ENCODE measurements around the gene MYOM3.

Gene MYOM3

DNA sequence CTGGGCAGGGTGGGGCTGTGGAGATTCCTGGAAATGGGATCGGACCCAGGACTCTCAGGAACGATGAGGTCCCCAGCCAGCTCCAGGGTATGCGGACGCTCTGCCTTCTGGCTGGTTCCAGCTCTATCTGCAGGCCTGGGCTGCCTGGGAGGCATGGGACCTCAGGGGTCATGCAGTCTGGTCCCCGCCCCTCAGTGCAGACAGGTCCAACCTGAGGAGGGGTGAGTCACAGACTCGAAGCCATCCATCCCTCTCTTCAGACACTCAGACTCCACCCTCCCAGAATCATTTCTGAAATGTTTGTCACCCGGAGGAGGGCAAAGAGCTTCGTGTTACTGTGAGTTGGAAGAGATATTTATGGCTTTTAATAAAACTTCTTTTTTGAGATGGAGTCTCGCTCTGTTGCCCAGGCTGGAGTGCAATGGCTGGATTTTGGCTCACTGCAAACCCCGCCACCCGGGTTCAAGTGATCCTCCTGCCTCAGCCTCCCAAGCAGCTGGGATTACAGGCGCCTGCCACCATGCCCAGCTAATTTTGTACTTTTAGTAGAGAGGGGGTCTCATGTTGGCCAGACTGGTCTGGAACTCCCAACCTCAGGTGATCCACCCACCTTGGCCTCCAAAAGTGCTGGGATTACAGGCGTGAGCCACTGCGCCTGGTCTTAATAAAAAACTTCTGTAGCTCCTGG is 5.9 kb upstream of the MYOM3 start:
- H3K4me1 ChIP-seq (ENCODE audit: control insufficient read depth in 1 of 2, insufficient read depth in 2 of 2, low read length in 2 of 2), result peaks cover 35 to 36% of the 10 kb centered on the region in 2 donors
- H3K9me3 ChIP-seq (ENCODE audit: control insufficient read depth in 1 of 2, low read length in 2 of 2), result no peaks in the 10 kb centered on the region
- H3K9ac ChIP-seq (ENCODE audit: low read depth in 1 of 2, low read length in 2 of 2), result no peak overlapping the region
- H3K27ac ChIP-seq (ENCODE audit: low read depth, low read length), result no peak overlapping the region
- peaks cover 0 to 7% of the 10 kb centered on the region in 2 donors for H3K36me3 ChIP-seq (ENCODE audit: control insufficient read depth in 1 of 2, insufficient read depth in 2 of 2, low read length in 2 of 2)
- no peak overlapping the region for H3K4me3 ChIP-seq (ENCODE audit: low read depth in 1 of 2, low read length in 2 of 2)
- H3K27me3 ChIP-seq (ENCODE audit: control insufficient read depth in 1 of 2, insufficient read depth in 2 of 2, low read length in 2 of 2), result no peaks in the 10 kb centered on the region

DNA sequence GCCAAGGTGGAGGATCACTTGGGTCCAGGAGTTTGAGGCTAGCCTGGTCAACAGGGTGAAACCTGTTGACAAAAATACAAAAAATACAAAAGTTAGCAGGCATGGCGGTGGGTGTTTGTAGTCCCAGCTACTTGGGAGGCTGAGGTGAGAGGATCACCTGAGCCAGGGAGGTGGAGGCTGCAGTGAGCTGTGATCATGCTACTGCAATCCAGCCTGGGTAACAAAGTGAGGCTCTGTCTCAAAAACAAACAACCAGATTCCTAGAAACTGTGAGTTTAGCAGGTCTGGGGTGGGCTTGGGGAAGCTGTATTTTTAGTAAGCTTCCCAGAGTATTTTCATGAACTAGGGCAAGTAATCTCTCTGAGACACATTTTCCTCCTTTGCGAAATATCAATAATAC is 5.2 kb upstream of the MYOM3 start:
- Histone ChIP-seq H3K27me3 (ENCODE audit: control insufficient read depth in 1 of 2, insufficient read depth in 2 of 2, low read length in 2 of 2) (no peaks in the 10 kb centered on the region), H3K27ac (ENCODE audit: low read depth, low read length) (no peak overlapping the region), H3K9me3 (ENCODE audit: control insufficient read depth in 1 of 2, low read length in 2 of 2) (no peaks in the 10 kb centered on the region), H3K9ac (ENCODE audit: low read depth in 1 of 2, low read length in 2 of 2) (no peak overlapping the region), H3K36me3 (ENCODE audit: control insufficient read depth in 1 of 2, insufficient read depth in 2 of 2, low read length in 2 of 2) (peaks cover 0 to 6% of the 10 kb centered on the region in 2 donors), H3K4me1 (ENCODE audit: control insufficient read depth in 1 of 2, insufficient read depth in 2 of 2, low read length in 2 of 2) (peaks cover 42 to 43% of the 10 kb centered on the region in 2 donors), H3K4me3 (ENCODE audit: low read depth in 1 of 2, low read length in 2 of 2) (no peak overlapping the region)

DNA sequence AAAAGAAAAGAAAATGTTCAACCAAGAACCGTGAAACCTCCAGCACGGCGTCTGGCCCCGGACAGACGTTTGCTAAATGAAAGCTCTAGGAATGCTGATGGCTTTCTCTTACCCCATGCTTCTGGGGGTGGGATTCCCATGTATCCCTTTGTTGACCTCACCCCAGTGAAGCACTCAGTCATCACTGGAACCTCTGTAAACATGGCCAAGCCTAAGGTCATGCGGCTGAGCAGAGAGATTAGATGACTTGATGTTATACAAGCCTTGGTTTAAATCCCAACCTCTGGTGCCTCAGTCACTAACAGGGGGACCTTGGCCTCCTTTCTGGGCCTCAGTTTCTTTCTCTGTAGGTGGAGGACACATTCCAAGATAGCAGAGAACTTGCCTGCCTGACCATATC is 2.8 kb upstream of the MYOM3 start:
- H3K4me1 ChIP-seq (ENCODE audit: control insufficient read depth in 1 of 2, insufficient read depth in 2 of 2, low read length in 2 of 2), result peaks cover 27 to 32% of the 10 kb centered on the region in 2 donors

DNA sequence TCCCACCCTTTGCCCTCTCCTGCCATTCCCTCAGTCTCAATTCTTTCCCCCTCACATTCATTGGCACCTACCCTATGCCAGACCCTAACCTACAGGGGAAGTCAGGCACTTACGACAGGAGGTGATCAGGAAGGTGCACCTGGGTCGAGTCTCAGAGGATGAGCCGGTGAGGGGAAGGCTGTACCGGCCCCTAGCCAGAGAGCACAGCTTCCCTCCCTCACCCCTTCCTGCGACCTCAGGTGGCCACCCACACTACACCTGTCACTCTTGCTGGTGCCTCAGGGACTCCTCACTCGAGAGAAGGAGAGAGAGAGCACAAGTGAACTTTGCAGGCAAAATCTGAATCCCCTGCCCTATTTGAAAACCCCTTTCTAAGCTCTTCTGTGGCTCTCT is 1.7 kb upstream of the MYOM3 start:
- H3K36me3 ChIP-seq (ENCODE audit: control insufficient read depth in 1 of 2, insufficient read depth in 2 of 2, low read length in 2 of 2), result no peaks in the 10 kb centered on the region
- no peak overlapping the region for H3K27ac ChIP-seq (ENCODE audit: low read depth, low read length)
- H3K27me3 ChIP-seq (ENCODE audit: control insufficient read depth in 1 of 2, insufficient read depth in 2 of 2, low read length in 2 of 2), result no peaks in the 10 kb centered on the region
- no peak overlapping the region for H3K4me3 ChIP-seq (ENCODE audit: low read depth in 1 of 2, low read length in 2 of 2)
- no peak overlapping the region for H3K9ac ChIP-seq (ENCODE audit: low read depth in 1 of 2, low read length in 2 of 2)
- peaks cover 22 to 29% of the 10 kb centered on the region in 2 donors for H3K4me1 ChIP-seq (ENCODE audit: control insufficient read depth in 1 of 2, insufficient read depth in 2 of 2, low read length in 2 of 2)
- H3K9me3 ChIP-seq (ENCODE audit: control insufficient read depth in 1 of 2, low read length in 2 of 2), result no peaks in the 10 kb centered on the region

More for the DNA sequence above, 2.8 kb upstream of the MYOM3 start:
- no peak overlapping the region for H3K27ac ChIP-seq (ENCODE audit: low read depth, low read length)
- H3K4me3 ChIP-seq (ENCODE audit: low read depth in 1 of 2, low read length in 2 of 2), result no peak overlapping the region
- no peak overlapping the region for H3K9ac ChIP-seq (ENCODE audit: low read depth in 1 of 2, low read length in 2 of 2)
- H3K36me3 ChIP-seq (ENCODE audit: control insufficient read depth in 1 of 2, insufficient read depth in 2 of 2, low read length in 2 of 2), result no peaks in the 10 kb centered on the region
- H3K27me3 ChIP-seq (ENCODE audit: control insufficient read depth in 1 of 2, insufficient read depth in 2 of 2, low read length in 2 of 2), result no peaks in the 10 kb centered on the region
- no peaks in the 10 kb centered on the region for H3K9me3 ChIP-seq (ENCODE audit: control insufficient read depth in 1 of 2, low read length in 2 of 2)

DNA sequence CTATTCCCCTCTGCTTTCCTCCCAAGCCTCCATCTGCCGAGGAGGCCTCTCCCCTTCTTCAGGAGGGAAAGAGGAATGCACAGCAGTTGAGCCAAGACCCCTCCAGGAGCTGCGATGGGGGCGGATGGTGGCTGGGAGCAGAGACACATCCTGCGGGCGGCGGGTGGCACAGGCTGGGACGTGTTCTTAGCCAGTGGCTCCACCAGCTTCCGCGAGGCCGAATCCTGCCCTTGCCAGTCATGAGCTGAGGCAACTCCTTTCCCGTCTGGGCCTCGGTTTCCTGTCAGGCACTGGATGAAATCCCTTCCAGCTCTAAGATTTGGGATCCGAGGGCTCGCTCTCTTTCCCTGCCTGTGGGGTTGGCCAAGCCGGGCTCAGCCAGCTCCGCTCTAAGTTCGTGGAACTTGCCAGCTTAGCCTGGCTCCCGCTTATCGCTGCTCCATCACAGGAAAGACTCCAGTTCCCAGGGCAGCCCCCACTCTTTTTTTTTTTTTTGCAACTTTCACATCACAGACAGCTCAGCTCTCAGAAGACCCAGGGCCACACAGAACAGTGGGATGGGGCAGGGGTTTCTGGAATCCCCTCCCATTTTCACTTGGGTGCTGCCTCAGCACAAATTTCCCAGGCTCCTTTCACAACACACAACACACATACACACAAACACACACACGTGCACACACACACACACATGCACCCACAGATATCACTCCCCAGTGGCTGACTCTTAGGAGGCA is 506 bp downstream of the MYOM3 start:
- peaks cover 28 to 35% of the 10 kb centered on the region in 2 donors for H3K4me1 ChIP-seq (ENCODE audit: control insufficient read depth in 1 of 2, insufficient read depth in 2 of 2, low read length in 2 of 2)
- no peak overlapping the region for H3K27ac ChIP-seq (ENCODE audit: low read depth, low read length)
- H3K27me3 ChIP-seq (ENCODE audit: control insufficient read depth in 1 of 2, insufficient read depth in 2 of 2, low read length in 2 of 2), result no peaks in the 10 kb centered on the region
- no peaks in the 10 kb centered on the region for H3K9me3 ChIP-seq (ENCODE audit: control insufficient read depth in 1 of 2, low read length in 2 of 2)
- no peak overlapping the region for H3K9ac ChIP-seq (ENCODE audit: low read depth in 1 of 2, low read length in 2 of 2)
- no peaks in the 10 kb centered on the region for H3K36me3 ChIP-seq (ENCODE audit: control insufficient read depth in 1 of 2, insufficient read depth in 2 of 2, low read length in 2 of 2)
- no peak overlapping the region for H3K4me3 ChIP-seq (ENCODE audit: low read depth in 1 of 2, low read length in 2 of 2)

DNA sequence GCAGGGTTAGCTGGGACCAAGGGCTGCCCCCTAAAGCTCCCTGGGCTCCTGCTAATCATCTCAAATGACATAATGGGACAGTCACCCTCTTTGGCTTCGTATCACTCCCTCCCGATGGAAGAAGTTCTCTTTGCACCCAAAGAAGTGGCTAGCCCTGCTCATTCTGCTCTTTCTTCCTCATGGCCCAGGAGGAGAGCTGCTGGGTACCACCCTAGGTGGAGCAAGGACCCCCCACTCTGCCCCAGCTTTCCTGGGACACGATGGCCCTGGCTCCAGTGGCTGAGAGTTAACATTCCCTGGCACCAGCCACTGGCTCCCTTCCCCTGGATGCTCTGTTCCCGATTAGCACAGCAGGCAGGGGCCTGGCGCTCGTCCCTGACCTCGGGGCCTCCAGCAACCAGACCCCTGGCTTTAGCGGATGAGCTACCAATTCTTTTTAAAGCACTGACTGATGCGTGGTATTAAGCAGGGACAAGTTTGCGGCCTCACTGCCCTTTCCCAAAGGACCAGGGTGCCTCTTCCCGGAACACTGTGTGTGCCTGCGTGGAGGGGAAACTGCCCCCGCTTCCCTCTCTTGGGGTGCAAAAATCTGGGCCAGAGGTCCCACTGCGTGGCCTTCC is 1.2 kb downstream of the MYOM3 start:
- H3K4me1 ChIP-seq (ENCODE audit: control insufficient read depth in 1 of 2, insufficient read depth in 2 of 2, low read length in 2 of 2), result peaks cover 28 to 35% of the 10 kb centered on the region in 2 donors
- H3K27me3 ChIP-seq (ENCODE audit: control insufficient read depth in 1 of 2, insufficient read depth in 2 of 2, low read length in 2 of 2), result no peaks in the 10 kb centered on the region
- no peaks in the 10 kb centered on the region for H3K36me3 ChIP-seq (ENCODE audit: control insufficient read depth in 1 of 2, insufficient read depth in 2 of 2, low read length in 2 of 2)
- H3K4me3 ChIP-seq (ENCODE audit: low read depth in 1 of 2, low read length in 2 of 2), result no peak overlapping the region
- no peak overlapping the region for H3K9ac ChIP-seq (ENCODE audit: low read depth in 1 of 2, low read length in 2 of 2)
- no peaks in the 10 kb centered on the region for H3K9me3 ChIP-seq (ENCODE audit: control insufficient read depth in 1 of 2, low read length in 2 of 2)
- no peak overlapping the region for H3K27ac ChIP-seq (ENCODE audit: low read depth, low read length)

DNA sequence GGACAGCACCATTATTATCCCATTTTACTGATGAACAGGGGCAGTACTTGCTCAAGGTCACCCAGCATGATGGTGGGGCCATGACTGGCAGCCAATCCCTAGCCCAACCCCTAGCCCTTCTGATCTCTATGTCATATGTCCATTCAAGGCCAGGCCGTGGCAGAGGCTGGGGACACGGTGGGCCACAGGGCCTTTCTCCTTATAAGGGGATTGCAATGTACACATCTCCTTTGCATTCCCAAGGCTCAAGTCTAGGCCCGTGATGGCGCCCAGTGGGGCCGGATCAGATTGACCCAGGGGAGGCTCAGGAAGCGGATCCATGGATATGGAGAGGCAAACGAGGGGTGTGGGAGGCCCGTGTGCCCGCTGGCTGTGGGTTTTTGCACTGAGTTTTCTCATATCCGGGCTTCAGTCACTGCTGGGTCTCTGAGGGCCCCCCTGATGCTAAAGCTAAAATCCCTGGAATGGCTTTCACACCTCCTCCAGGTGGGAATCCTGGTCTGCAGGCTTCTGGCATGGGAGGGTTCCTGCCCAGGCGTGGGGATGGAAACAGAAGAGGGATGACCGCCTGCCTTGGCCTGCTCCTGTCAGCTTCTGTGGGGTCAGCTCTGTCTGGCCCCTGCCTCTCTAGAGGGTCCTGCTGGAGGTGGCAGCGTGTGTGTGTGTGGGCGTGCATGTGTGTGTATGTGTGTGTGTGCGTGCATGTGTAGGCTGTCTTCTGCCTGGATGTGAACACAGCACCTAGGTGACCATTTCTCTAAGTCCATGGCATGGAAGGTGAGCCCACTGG is 2.1 kb downstream of the MYOM3 start:
- Histone ChIP-seq H3K27me3 (ENCODE audit: control insufficient read depth in 1 of 2, insufficient read depth in 2 of 2, low read length in 2 of 2) (no peaks in the 10 kb centered on the region), H3K36me3 (ENCODE audit: control insufficient read depth in 1 of 2, insufficient read depth in 2 of 2, low read length in 2 of 2) (no peaks in the 10 kb centered on the region), H3K4me1 (ENCODE audit: control insufficient read depth in 1 of 2, insufficient read depth in 2 of 2, low read length in 2 of 2) (peaks cover 34 to 35% of the 10 kb centered on the region in 2 donors), H3K9me3 (ENCODE audit: control insufficient read depth in 1 of 2, low read length in 2 of 2) (no peaks in the 10 kb centered on the region), H3K9ac (ENCODE audit: low read depth in 1 of 2, low read length in 2 of 2) (no peak overlapping the region), H3K27ac (ENCODE audit: low read depth, low read length) (no peak overlapping the region), H3K4me3 (ENCODE audit: low read depth in 1 of 2, low read length in 2 of 2) (no peak overlapping the region)

DNA sequence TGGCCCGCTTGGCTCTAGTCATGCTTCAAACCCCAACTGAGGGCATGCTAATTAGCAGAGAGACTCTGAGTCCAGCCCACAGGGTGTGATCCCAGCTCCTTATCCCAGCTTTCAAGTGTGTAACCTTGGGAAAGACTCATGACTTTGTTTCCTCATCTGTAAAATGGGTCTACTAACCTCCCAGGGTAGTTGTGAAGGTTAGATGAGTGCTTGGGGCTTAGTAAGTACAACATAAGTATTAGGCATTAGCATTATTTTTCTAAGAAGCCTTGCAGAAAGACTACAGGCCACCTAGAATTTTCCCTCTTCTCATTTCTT is 2.8 kb downstream of the MYOM3 start:
- Histone ChIP-seq H3K4me1 (ENCODE audit: control insufficient read depth in 1 of 2, insufficient read depth in 2 of 2, low read length in 2 of 2) (peaks cover 34 to 35% of the 10 kb centered on the region in 2 donors), H3K9me3 (ENCODE audit: control insufficient read depth in 1 of 2, low read length in 2 of 2) (no peaks in the 10 kb centered on the region), H3K9ac (ENCODE audit: low read depth in 1 of 2, low read length in 2 of 2) (peak overlapping the region in 1 of 2 donors; percentile 38), H3K27ac (ENCODE audit: low read depth, low read length) (no peak overlapping the region), H3K36me3 (ENCODE audit: control insufficient read depth in 1 of 2, insufficient read depth in 2 of 2, low read length in 2 of 2) (no peaks in the 10 kb centered on the region), H3K27me3 (ENCODE audit: control insufficient read depth in 1 of 2, insufficient read depth in 2 of 2, low read length in 2 of 2) (no peaks in the 10 kb centered on the region), H3K4me3 (ENCODE audit: low read depth in 1 of 2, low read length in 2 of 2) (peak overlapping the region in 1 of 2 donors; percentile 44)

DNA sequence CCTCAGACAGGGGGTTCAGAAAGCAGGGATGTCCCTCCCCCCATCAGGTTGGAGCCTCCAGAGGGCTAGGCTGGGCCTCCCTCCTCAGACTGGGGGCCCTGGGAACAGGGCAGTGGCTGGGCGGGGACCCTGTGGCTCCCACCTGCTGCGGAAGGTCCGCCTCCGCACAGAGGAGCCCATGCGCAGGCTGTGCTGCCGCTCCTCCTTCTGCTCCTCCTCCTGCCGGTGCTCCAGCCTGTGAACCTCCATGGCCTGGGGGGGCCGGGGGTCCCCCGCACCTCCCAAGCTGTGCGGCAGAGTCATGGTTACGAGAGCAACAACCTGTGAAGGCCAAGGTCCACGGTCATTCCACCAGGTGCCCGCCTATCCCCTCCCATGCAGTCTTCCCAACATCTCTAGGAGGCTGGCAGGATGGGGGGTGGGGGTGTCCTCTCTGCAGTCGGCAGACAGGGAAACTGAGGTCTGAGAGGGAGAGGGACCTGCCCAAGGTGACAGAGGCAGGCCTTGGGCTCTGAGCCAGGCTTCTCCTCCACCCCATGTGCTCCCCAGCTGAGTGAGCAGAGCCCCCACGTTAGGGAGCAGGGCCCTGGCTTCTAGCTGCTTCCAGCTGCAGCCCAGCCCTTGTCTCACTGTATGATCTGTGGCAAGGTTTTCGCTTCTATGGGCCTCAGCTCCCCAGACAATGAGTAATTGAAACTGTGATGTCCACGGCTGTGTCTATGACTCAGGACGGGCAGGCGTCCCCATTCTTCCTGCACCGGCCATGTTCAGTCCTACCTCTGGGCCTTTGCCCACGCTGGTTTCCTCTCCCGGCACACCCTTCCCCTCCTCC is 3.4 kb downstream of the MYOM3 start:
- Histone ChIP-seq H3K36me3 (ENCODE audit: control insufficient read depth in 1 of 2, insufficient read depth in 2 of 2, low read length in 2 of 2) (no peaks in the 10 kb centered on the region), H3K27ac (ENCODE audit: low read depth, low read length) (no peak overlapping the region), H3K4me3 (ENCODE audit: low read depth in 1 of 2, low read length in 2 of 2) (peak overlapping the region; percentile 43 to 44), H3K4me1 (ENCODE audit: control insufficient read depth in 1 of 2, insufficient read depth in 2 of 2, low read length in 2 of 2) (peaks cover 32 to 34% of the 10 kb centered on the region in 2 donors), H3K9me3 (ENCODE audit: control insufficient read depth in 1 of 2, low read length in 2 of 2) (no peaks in the 10 kb centered on the region), H3K27me3 (ENCODE audit: control insufficient read depth in 1 of 2, insufficient read depth in 2 of 2, low read length in 2 of 2) (no peaks in the 10 kb centered on the region), H3K9ac (ENCODE audit: low read depth in 1 of 2, low read length in 2 of 2) (peak overlapping the region; percentile 32 to 38)

All from duodenal mucosa (tissue), 2 donors.